IPS-11a (cell line): ENCODE data around the gene SON.

Experiments
- H3K4me3 ChIP-seq: one replicate; pipeline ENCODE4 v1.5.1; 2013; ENCODE audit warnings: low read depth, low read length, control low read depth

SON gene

DNA sequence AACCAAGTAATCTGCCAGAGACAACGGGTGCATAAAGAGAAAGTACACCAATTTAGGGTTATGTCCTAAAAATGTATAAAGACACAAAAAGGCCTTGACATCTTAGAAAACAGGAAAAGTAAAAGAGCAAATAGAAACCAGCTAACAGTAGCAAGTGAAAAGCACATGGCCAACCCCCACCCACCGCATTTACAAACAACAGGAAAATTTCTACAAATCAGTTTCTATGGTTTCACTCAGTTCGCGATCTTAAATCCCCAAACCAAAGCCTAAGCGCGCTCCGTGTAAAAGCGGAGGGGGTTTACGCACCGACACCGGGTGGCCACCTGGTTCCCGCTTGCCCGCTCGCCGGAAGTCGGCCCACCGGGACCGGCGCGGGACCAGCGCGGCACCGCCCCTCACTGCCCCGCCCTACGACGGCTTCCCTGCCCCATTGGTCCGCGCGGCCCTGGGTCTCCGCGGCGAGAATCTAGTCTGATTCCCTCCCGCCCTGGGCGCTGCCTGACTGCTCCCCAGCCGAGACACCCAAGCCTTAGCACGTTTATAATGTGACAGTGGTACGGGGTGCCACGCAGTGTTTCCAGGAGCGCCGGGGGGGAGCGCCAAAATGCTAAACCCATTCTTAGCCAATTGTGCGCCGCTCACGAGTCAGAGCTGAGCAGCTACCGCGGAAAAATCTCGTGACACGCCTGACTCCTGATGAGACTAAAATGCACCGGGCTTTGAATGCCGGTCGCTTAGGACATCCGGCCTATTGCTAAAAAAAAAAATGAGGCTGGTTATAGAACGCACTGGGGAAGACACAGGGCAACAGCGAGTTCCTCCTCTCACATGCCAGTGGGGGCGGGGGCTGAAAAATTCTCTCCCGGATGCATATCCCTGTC, 840 bp upstream of the SON start, which contains the start of gene GART:
Gene GART, minus strand, starts transcription at position 362 of the 884 bp plus-strand sequence. CDS start 2,802 bp downstream, outside the sequence.
- H3K4me3 ChIP-seq = peak within 1 kb of the TSS; percentile 92

- peak overlapping the region; percentile 92 for H3K4me3 ChIP-seq
These were observed 779 bp downstream of the SON start for GRCh38 chr21:33543505-33544129.

GRCh38 chr21:33544451-33545195, 1.8 kb downstream of the SON start:
- peak overlapping the region; percentile 92 for H3K4me3 ChIP-seq

GRCh38 chr21:33546086-33546485, 3.2 kb downstream of the SON start:
- H3K4me3 ChIP-seq = no peak overlapping the region

- no peak overlapping the region for H3K4me3 ChIP-seq
These were observed 7.3 kb downstream of the SON start for GRCh38 chr21:33549848-33550771.

DNA sequence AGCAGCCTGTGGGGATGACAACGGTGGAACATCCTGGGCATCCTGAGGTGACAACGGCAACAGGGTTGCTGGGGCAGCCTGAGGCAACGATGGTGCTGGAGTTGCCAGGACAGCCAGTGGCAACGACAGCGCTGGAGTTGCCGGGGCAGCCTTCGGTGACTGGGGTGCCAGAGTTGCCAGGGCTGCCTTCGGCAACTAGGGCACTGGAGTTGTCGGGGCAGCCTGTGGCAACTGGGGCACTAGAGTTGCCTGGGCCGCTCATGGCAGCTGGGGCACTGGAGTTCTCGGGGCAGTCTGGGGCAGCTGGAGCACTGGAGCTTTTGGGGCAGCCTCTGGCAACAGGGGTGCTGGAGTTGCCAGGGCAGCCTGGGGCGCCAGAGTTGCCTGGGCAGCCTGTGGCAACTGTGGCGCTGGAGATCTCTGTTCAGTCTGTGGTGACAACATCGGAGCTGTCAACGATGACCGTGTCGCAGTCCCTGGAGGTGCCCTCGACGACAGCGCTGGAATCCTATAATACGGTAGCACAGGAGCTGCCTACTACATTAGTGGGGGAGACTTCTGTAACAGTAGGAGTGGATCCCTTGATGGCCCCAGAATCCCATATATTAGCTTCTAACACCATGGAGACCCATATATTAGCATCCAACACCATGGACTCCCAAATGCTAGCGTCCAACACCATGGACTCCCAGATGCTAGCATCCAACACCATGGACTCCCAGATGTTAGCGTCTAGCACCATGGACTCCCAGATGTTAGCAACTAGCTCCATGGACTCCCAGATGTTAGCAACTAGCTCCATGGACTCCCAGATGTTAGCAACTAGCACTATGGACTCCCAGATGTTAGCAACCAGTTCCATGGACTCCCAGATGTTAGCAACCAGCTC, 8.2 kb downstream of the SON start:
- H3K4me3 ChIP-seq = no peak overlapping the region

DNA sequence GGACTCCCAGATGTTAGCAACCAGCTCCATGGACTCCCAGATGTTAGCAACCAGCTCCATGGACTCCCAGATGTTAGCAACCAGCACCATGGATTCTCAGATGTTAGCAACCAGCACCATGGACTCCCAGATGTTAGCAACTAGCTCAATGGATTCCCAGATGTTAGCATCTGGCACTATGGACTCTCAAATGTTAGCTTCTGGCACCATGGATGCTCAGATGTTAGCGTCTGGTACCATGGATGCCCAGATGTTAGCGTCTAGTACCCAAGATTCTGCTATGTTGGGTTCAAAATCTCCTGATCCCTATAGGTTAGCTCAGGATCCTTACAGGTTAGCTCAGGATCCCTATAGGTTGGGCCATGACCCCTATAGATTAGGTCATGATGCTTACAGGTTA, 8.8 kb downstream of the SON start:
- H3K4me3 ChIP-seq = no peak overlapping the region

- no peak overlapping the region for H3K4me3 ChIP-seq
These were observed 9.5 kb downstream of the SON start for GRCh38 chr21:33552093-33552998.

DNA sequence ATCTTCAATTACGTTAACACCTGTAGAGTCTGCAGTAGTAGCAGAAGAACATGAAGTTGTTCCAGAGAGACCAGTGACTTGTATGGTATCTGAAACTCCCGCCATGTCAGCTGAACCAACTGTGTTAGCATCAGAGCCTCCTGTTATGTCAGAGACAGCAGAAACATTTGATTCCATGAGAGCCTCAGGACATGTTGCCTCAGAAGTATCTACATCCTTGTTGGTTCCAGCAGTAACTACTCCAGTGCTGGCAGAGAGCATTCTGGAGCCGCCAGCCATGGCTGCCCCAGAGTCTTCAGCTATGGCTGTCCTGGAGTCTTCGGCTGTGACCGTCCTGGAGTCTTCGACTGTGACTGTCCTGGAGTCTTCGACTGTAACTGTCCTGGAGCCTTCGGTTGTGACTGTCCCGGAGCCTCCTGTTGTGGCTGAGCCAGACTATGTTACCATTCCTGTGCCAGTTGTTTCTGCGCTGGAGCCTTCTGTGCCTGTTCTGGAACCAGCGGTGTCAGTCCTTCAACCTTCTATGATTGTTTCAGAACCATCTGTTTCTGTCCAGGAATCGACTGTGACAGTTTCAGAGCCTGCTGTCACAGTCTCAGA, 10.3 kb downstream of the SON start:
- no peak overlapping the region for H3K4me3 ChIP-seq

GRCh38 chr21:33554236-33554981, 11.6 kb downstream of the SON start:
- H3K4me3 ChIP-seq = no peak overlapping the region

GRCh38 chr21:33554982-33555344, 12.1 kb downstream of the SON start:
- H3K4me3 ChIP-seq = no peak overlapping the region

DNA sequence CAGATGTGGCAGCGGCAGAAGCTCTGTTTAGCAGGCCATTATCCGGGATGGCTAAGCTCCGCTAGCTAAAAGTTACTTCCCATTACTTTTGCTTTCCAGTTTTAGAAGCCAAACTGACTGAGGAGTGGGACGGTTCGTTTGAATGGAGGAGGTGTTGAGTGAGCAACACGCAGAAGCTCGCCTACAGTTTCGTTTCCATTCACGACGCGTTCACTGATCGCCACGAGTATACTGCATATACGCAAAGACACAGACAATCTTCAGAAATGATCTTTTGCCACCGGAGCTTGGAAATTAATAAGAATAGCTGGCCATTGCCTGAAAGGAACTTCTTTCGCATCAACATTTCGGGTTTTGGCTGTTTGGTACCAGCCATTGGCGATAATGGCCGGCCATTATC, 14.6 kb downstream of the SON start:
- H3K4me3 ChIP-seq = no peak overlapping the region

DNA sequence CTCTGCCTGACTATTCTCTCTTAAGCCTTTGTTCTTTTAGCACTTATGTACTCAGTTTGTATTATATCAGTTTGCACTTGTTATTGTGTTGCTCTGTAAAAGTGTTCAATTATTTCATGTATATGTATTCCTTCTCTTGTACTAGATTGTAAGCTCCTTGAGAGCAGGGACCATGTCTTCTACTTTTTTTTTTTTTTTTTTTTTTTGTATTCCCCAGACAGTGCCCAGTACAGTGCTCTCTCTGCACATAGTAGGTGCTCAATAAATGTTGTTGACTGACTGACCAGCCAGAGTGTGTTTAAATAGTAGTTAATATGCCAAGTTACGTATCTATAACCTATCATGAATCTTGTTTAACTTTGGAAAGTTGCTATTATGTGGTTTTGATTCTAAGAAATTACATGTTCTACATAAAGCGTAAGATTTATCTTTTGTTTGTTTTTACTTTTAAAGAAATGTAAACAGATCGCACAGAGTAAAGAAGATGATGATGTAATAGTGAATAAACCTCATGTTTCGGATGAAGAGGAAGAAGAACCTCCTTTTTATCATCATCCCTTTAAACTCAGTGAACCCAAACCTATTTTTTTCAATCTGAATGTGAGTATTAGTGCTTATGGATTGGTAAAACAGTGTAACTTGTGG, 16.1 kb downstream of the SON start:
- no peak overlapping the region for H3K4me3 ChIP-seq

DNA sequence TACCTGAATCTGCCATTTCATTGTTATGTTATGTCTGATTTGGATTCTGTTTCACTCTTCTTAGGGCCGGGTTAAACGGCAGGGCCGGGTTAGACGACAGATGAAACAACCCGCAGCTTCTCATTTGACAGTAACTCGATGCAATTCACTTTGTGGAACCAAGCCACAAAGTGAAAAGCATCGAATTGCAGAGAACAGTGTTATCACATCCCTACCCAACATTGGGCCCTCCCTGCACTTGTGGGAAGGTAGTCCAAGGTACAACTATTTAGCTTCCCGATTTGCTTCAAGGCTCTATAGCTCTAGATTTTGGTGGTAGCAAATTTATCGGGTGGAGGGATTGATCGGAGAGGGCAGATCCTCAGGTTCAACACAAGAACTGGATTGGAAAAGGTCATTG, 17.0 kb downstream of the SON start:
- no peak overlapping the region for H3K4me3 ChIP-seq

DNA sequence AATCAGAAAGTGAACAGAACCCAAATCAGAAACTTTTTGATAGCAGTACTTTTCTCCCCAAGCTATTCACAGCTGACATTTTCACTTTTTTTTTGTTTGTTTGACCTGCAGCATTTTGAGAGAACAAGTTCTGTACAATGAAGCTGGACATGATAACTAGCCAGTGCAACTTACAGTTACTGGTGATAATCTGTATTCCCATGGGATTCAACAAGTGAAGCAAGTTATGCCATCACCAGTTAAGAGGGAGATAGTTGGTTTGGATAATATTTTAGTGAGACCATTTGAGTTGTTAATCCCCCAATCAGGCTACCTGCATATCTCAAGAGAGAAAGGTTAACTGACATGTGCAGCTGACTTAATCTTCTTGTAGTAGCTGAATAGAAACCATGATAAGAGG, 18.1 kb downstream of the SON start:
- H3K4me3 ChIP-seq = no peak overlapping the region

- H3K4me3 ChIP-seq = no peak overlapping the region
These were observed 18.5 kb downstream of the SON start for GRCh38 chr21:33561373-33561772.

- no peak overlapping the region for H3K4me3 ChIP-seq
These were observed 19.6 kb downstream of the SON start for GRCh38 chr21:33562389-33562788.
